Activated CD8-positive, alpha-beta T cell treated with anti-CD3 and anti-CD28 coated beads for 36 hours (primary cell): ENCODE results near the gene KIRREL3. TPM values are rescaled to one million over a fixed set of nuclear protein-coding genes. Genes with fewer than 3 reads are reported as not detected.

Source experiments
- ATAC-seq: fragments of 200-7000 bp; cut with Tn5 transposase; one replicate; pipeline ENCODE4 v1.10.0; 2021; ENCODE audit warnings: mild to moderate bottlenecking, moderate library complexity
- CTCF ChIA-PET: fragments of 350-600 bp; sonication (Branson Sonifier 250); formaldehyde crosslinking; loops from one replicate; lab custom pipeline; 2021; ENCODE audit warnings: antibody characterized with exemption; lab: Charles Lee
- POLR2A ChIA-PET: fragments of 350-600 bp; sonication (Branson Sonifier 250); formaldehyde crosslinking; loops from one replicate; lab custom pipeline; 2021; ENCODE audit warnings: antibody characterized with exemption; lab: Charles Lee
- DNase-seq: peaks from one replicate; pipeline ENCODE4 v3.0.0-alpha.2; 2020
- H3K27ac Mint-ChIP-seq: one replicate; pipeline ENCODE4 v1.8.0; 2021; ENCODE audit warnings: mild to moderate bottlenecking, mixed read lengths
- H3K27me3 Mint-ChIP-seq: one replicate; pipeline ENCODE4 v1.8.0; 2021; ENCODE audit warnings: mixed read lengths
- H3K36me3 Mint-ChIP-seq: one replicate; pipeline ENCODE4 v1.8.0; 2021; ENCODE audit warnings: low read depth, mixed read lengths
- H3K4me1 Mint-ChIP-seq: one replicate; pipeline ENCODE4 v1.8.0; 2021; ENCODE audit warnings: low read depth, mixed read lengths
- H3K4me3 Mint-ChIP-seq: one replicate; pipeline ENCODE4 v1.8.0; 2021; ENCODE audit warnings: mild to moderate bottlenecking, moderate library complexity, mixed read lengths
- H3K9me3 Mint-ChIP-seq: one replicate; pipeline ENCODE4 v1.8.0; 2021; ENCODE audit warnings: mixed read lengths
- CTCF ChIP-seq: fragments of 200-600 bp; IDR thresholded peaks from one replicate; pipeline ENCODE4 v1.8.0; 2022; ENCODE audit warnings: antibody characterized with exemption, mild to moderate bottlenecking
- intact Hi-C: fragments of 100-400 bp; cut with micrococcal nuclease; formaldehyde crosslinking; loops from one replicate; pipeline ENCODE4 v1.10.0; 2022
- total RNA-seq, 2 experiments: library from RNA; stranded (reverse); gene quantifications; one replicate each; pipeline ENCODE4 v1.2.3, GENCODE V29; 2021

Gene KIRREL3
- total RNA-seq, 2 experiments from 2014 or later, result not detected

GRCh38 chr11:126637795-126638175, 362.8 kb downstream of the KIRREL3 start:
- Mint-ChIP-seq H3K4me3 (no peak overlapping the region), H3K36me3 (no peaks in the 10 kb centered on the region), H3K4me1 (no peaks in the 10 kb centered on the region), H3K27ac (no peak overlapping the region), H3K27me3 (peaks cover 8% of the 10 kb centered on the region), H3K9me3 (no peaks in the 10 kb centered on the region)
- no peak for ATAC-seq
- TF ChIP-seq CTCF, result no peak
- ChIA-PET CTCF (no interaction called here), POLR2A (no interaction called here)
- intact Hi-C loops, result no loop called here
- DNase-seq, result no peak

GRCh38 chr11:126636911-126637794, 363.4 kb downstream of the KIRREL3 start:
- H3K4me3 Mint-ChIP-seq, result no peak overlapping the region
- H3K27me3 Mint-ChIP-seq, result peaks cover 6% of the 10 kb centered on the region
- no peak overlapping the region for H3K27ac Mint-ChIP-seq
- no peaks in the 10 kb centered on the region for H3K4me1 Mint-ChIP-seq
- DNase-seq (no peak), ATAC-seq (no peak)
- ChIA-PET CTCF (no interaction called here), POLR2A (no interaction called here)
- no peaks in the 10 kb centered on the region for H3K9me3 Mint-ChIP-seq
- H3K36me3 Mint-ChIP-seq, result no peaks in the 10 kb centered on the region
- no peak for TF ChIP-seq CTCF
- intact Hi-C loops, result no loop called here

GRCh38 chr11:126635511-126635910, 365.1 kb downstream of the KIRREL3 start:
- ATAC-seq, result no peak
- H3K9me3 Mint-ChIP-seq, result no peaks in the 10 kb centered on the region
- no peaks in the 10 kb centered on the region for H3K4me1 Mint-ChIP-seq
- intact Hi-C loops, result no loop called here
- H3K27ac Mint-ChIP-seq, result no peak overlapping the region
- DNase-seq, result no peak
- no peak for TF ChIP-seq CTCF
- H3K4me3 Mint-ChIP-seq, result no peak overlapping the region
- peaks cover 9% of the 10 kb centered on the region for H3K27me3 Mint-ChIP-seq
- no peaks in the 10 kb centered on the region for H3K36me3 Mint-ChIP-seq
- POLR2A ChIA-PET, result no interaction called here
- CTCF ChIA-PET, result no interaction called here

GRCh38 chr11:126634963-126635362, 365.6 kb downstream of the KIRREL3 start:
- Mint-ChIP-seq H3K27me3 (peaks cover 7% of the 10 kb centered on the region), H3K4me1 (no peaks in the 10 kb centered on the region), H3K36me3 (no peaks in the 10 kb centered on the region), H3K27ac (no peak overlapping the region), H3K4me3 (no peak overlapping the region), H3K9me3 (no peaks in the 10 kb centered on the region)
- no peak for ATAC-seq
- CTCF ChIA-PET, result no interaction called here
- intact Hi-C loops, result no loop called here
- TF ChIP-seq CTCF, result no peak
- no peak for DNase-seq
- POLR2A ChIA-PET, result no interaction called here

GRCh38 chr11:126633330-126633729, 367.2 kb downstream of the KIRREL3 start:
- no peak overlapping the region for H3K4me3 Mint-ChIP-seq
- DNase-seq (no peak), ATAC-seq (no peak)
- H3K4me1 Mint-ChIP-seq, result no peaks in the 10 kb centered on the region
- peaks cover 8% of the 10 kb centered on the region for H3K27me3 Mint-ChIP-seq
- no peaks in the 10 kb centered on the region for H3K36me3 Mint-ChIP-seq
- ChIA-PET CTCF (interaction anchor here (0.6 kb wide), 1 partner anchor 42 kb away, joined by 3 read pairs; no protein-coding TSS in a partner anchor), POLR2A (no interaction called here)
- no peak for TF ChIP-seq CTCF
- H3K9me3 Mint-ChIP-seq, result no peaks in the 10 kb centered on the region
- no peak overlapping the region for H3K27ac Mint-ChIP-seq
- intact Hi-C loops, result no loop called here
